ENCODE results near the gene RNF111. TPM values are rescaled to one million over a fixed set of nuclear protein-coding genes. Genes with fewer than 3 reads are reported as not detected.
"Not testable (repeated sequence)": the region's sequence is repeated elsewhere in the genome, so short reads cannot be mapped to it uniquely, and the experiment has no call there.

Gene RNF111
- total and polyA plus RNA-seq, 7 donors: 7.6 to 28.6 (median 15.0) TPM

DNA sequence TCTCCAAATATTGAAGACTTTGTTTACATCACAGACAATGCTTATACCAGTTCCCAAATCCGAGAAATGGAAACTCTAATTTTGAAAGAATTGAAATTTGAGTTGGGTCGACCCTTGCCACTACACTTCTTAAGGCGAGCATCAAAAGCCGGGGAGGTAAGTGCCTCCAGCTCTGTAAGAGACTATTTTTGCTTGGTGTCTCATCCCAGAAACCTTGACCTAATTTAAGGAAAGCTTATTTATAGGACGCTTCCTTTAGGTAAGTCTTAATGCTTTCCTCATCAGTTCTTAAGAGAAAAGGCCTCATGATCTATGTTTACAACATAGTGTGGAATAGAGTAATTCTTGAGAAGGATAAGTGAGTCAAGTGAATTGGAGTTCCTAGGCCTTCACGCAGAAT, 129.3 kb downstream of the RNF111 start:
- no peaks in the 10 kb centered on the region for H3K27me3 ChIP-seq

GRCh38 chr15:59119625-59120024, 132.2 kb downstream of the RNF111 start:
- no peaks in the 10 kb centered on the region for H3K4me1 ChIP-seq
- no peaks in the 10 kb centered on the region for H3K36me3 ChIP-seq
- H3K27ac ChIP-seq: no peak overlapping the region
- H3K4me3 ChIP-seq: no peak overlapping the region
- no peaks in the 10 kb centered on the region for H3K27me3 ChIP-seq
- intact Hi-C loops (cut with DNase I): no loop called here
- 96% methylated on average over 5 of the region's 5 CpGs for WGBS, 2 donors
- no peak for DNase-seq
- TF ChIP-seq POLR2AphosphoS5 (IDR thresholded peaks at IDR 0.05) (no peak), POLR2A (IDR thresholded peaks at IDR 0.05) (no peak), EP300 (IDR thresholded peaks at IDR 0.05) (no peak)
- TF ChIP-seq, protein P1, sequence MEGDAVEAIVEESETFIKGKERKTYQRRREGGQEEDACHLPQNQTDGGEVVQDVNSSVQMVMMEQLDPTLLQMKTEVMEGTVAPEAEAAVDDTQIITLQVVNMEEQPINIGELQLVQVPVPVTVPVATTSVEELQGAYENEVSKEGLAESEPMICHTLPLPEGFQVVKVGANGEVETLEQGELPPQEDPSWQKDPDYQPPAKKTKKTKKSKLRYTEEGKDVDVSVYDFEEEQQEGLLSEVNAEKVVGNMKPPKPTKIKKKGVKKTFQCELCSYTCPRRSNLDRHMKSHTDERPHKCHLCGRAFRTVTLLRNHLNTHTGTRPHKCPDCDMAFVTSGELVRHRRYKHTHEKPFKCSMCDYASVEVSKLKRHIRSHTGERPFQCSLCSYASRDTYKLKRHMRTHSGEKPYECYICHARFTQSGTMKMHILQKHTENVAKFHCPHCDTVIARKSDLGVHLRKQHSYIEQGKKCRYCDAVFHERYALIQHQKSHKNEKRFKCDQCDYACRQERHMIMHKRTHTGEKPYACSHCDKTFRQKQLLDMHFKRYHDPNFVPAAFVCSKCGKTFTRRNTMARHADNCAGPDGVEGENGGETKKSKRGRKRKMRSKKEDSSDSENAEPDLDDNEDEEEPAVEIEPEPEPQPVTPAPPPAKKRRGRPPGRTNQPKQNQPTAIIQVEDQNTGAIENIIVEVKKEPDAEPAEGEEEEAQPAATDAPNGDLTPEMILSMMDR (IDR thresholded peaks at IDR 0.05): no peak
- H3K9me3 ChIP-seq: no peaks in the 10 kb centered on the region

More for the DNA sequence above, 129.3 kb downstream of the RNF111 start:
- Histone ChIP-seq H3K36me3 (no peaks in the 10 kb centered on the region), H3K4me3 (no peak overlapping the region), H3K27ac (no peak overlapping the region), H3K4me1 (no peaks in the 10 kb centered on the region), H3K9me3 (no peaks in the 10 kb centered on the region)
- WGBS, 2 donors: 98% methylated on average over 6 of the region's 6 CpGs
- TF ChIP-seq, protein P1 (IDR thresholded peaks at IDR 0.05): no peak
- no peak for TF ChIP-seq POLR2AphosphoS5 (IDR thresholded peaks at IDR 0.05)
- TF ChIP-seq POLR2A (IDR thresholded peaks at IDR 0.05): no peak
- TF ChIP-seq EP300 (IDR thresholded peaks at IDR 0.05): no peak
- intact Hi-C loops (cut with DNase I): no loop called here
- no peak for DNase-seq

GRCh38 chr15:59120937-59121336, 133.5 kb downstream of the RNF111 start:
- no peak overlapping the region for H3K27ac ChIP-seq
- no peaks in the 10 kb centered on the region for H3K9me3 ChIP-seq
- H3K36me3 ChIP-seq: no peaks in the 10 kb centered on the region
- intact Hi-C loops (cut with DNase I): no loop called here
- no peaks in the 10 kb centered on the region for H3K27me3 ChIP-seq
- no peaks in the 10 kb centered on the region for H3K4me1 ChIP-seq
- H3K4me3 ChIP-seq: no peak overlapping the region
- TF ChIP-seq, protein P1 (IDR thresholded peaks at IDR 0.05): no peak
- no peak for TF ChIP-seq POLR2A (IDR thresholded peaks at IDR 0.05)
- DNase-seq: no peak
- WGBS, 2 donors: 95 to 96% methylated on average over 5 of the region's 5 CpGs

DNA sequence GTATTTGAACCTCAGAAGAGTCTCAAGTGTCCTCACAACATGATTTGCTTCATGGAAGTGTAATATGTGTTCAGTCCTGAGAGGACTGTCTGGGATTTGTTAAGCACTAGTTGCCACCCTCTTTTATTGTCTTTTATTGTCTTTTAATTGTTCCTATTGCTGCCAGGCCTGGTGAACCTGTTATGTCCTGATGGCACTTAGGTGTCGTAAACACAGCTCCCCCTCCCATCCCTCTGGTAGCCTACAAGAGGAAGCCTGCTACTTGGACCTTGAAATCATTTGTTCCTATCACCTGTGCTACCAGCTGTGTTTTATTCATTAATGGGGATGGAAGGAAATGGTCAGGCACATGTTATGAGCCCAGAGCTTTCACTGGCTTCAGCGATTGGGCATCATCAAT, 136.8 kb downstream of the RNF111 start:
- H3K9me3 ChIP-seq: peaks cover 0 to 2% (median 0%) of the 10 kb centered on the region in 4 donors
- DNase-seq: no peak
- no peak overlapping the region for H3K4me3 ChIP-seq
- 23 to 74% methylated on average over 2 of the region's 2 CpGs for WGBS, 2 donors
- no peaks in the 10 kb centered on the region for H3K36me3 ChIP-seq
- TF ChIP-seq POLR2A (IDR thresholded peaks at IDR 0.05) (no peak), POLR2AphosphoS5 (IDR thresholded peaks at IDR 0.05) (no peak), EP300 (IDR thresholded peaks at IDR 0.05) (no peak)
- TF ChIP-seq, protein P1 (IDR thresholded peaks at IDR 0.05): no peak
- intact Hi-C loops (cut with DNase I): no loop called here
- no peak overlapping the region for H3K27ac ChIP-seq
- H3K27me3 ChIP-seq: no peaks in the 10 kb centered on the region
- no peaks in the 10 kb centered on the region for H3K4me1 ChIP-seq

- H3K27ac ChIP-seq; H3K27me3 ChIP-seq; H3K36me3 ChIP-seq; H3K9me3 ChIP-seq; intact Hi-C loops (cut with DNase I); H3K4me1 ChIP-seq; DNase-seq; H3K4me3 ChIP-seq: not testable (repeated sequence)
- 96 to 98% methylated on average over 4 of the region's 4 CpGs for WGBS, 2 donors
Measured at GRCh38 chr15:59125683-59126082, 138.2 kb downstream of the RNF111 start.

DNA sequence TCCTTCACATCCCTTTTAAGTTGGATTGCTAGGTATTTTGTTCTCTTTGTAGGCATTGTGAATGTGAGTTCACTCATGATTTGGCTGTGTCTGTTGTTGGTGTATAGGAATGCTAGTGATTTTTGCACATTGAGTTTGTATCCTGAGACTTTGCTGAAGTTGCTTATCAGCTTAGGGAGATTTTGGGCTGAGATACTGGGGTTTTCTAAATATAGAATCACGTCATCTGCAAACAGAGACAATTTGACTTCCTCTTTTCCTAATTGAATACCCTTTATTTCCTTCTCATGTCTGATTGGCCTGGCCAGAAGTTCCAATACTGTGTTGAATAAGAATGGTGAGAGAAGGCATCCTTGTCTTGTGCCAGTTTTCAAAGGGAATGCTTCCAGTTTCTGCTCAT, 139.8 kb downstream of the RNF111 start:
- H3K27me3 ChIP-seq; H3K4me1 ChIP-seq; DNase-seq; H3K9me3 ChIP-seq; H3K27ac ChIP-seq; intact Hi-C loops (cut with DNase I); H3K4me3 ChIP-seq; H3K36me3 ChIP-seq: not testable (repeated sequence)
- 67 to 88% methylated on average over 1 of the region's 1 CpG for WGBS, 2 donors
